Thyroid gland (tissue), 4 donors: Measurements from ENCODE around the gene SDR42E1.

Experiments
- CTCF ChIP-seq, 6 experiments: fragments of 200-600 bp in 3 of 6; fragments of 450-650 bp in 3 of 6; sonication (generic) in 3 of 6; IDR thresholded peaks; one replicate each; pipeline ENCODE4 v1.5.1; 2016 to 2019; ENCODE audit warnings: antibody characterized with exemption in 6 of 6, mild to moderate bottlenecking in 2 of 6, inconsistent platforms in 1 of 6, moderate library complexity in 1 of 6
- POLR2A ChIP-seq, 2 donors: fragments of 450-650 bp; IDR thresholded peaks; one replicate each; pipeline ENCODE4 v1.6.1; 2017; ENCODE audit warnings: antibody characterized with exemption in 2 of 2, mild to moderate bottlenecking in 2 of 2, moderate library complexity in 1 of 2

GRCh38 chr16:81945665-81946064 is 65.6 kb downstream of the SDR42E1 start:
- TF ChIP-seq CTCF (IDR thresholded peaks at IDR 0.05), result no peak
- TF ChIP-seq POLR2A (IDR thresholded peaks at IDR 0.05), result no peak
